Liver (tissue), 9 donors: Measurements from ENCODE around the gene WWOX. TPM values are rescaled to one million over a fixed set of nuclear protein-coding genes. Genes with fewer than 3 reads are reported as not detected.

ENCODE experiments used
- DNase-seq: peaks from one replicate; pipeline ENCODE4 v3.0.0-alpha.2; 2017; ENCODE audit warnings: low spot score
- H3K27ac ChIP-seq, 2 donors: one replicate each; pipeline ENCODE4 v1.7.0; 2013; ENCODE audit warnings: inconsistent platforms in 2 of 2, low read length in 2 of 2, control low read depth in 1 of 2, low read depth in 1 of 2, mild to moderate bottlenecking in 1 of 2
- H3K27me3 ChIP-seq, 4 donors: one replicate each; pipeline versions ENCODE4 v1.6.1 to v1.7.0; 2013; ENCODE audit warnings: low read length in 3 of 4, inconsistent platforms in 1 of 4, mild to moderate bottlenecking in 1 of 4, moderate library complexity in 1 of 4; ENCODE audit not compliant: control insufficient read depth in 4 of 4, insufficient read depth in 4 of 4
- H3K36me3 ChIP-seq, 4 donors: one replicate each; pipeline versions ENCODE4 v1.6.1 to v1.7.0; 2013; ENCODE audit warnings: low read length in 3 of 4, mild to moderate bottlenecking in 3 of 4, low read depth in 1 of 4, moderate library complexity in 1 of 4; ENCODE audit not compliant: control insufficient read depth in 4 of 4, insufficient read depth in 3 of 4
- H3K4me1 ChIP-seq, 4 donors: one replicate each; pipeline versions ENCODE4 v1.6.1 to v1.7.0; 2013; ENCODE audit warnings: low read length in 3 of 4, mild to moderate bottlenecking in 3 of 4, moderate library complexity in 1 of 4; ENCODE audit not compliant: control insufficient read depth in 4 of 4, insufficient read depth in 4 of 4
- H3K4me3 ChIP-seq, 3 donors: one replicate each; pipeline versions ENCODE4 v1.6.1 to v1.7.0; 2013; ENCODE audit warnings: low read length in 3 of 3, control low read depth in 1 of 3, low read depth in 1 of 3, mild to moderate bottlenecking in 1 of 3
- H3K9ac ChIP-seq, 2 donors: one replicate each; pipeline ENCODE4 v1.7.0; 2013; ENCODE audit warnings: low read length in 2 of 2, mild to moderate bottlenecking in 2 of 2, moderate library complexity in 2 of 2, control low read depth in 1 of 2, low read depth in 1 of 2
- H3K9me3 ChIP-seq, 4 donors: one replicate each; pipeline versions ENCODE4 v1.6.1 to v1.7.0; 2013; ENCODE audit warnings: low read length in 3 of 4; ENCODE audit not compliant: control insufficient read depth in 4 of 4
- CTCF ChIP-seq: fragments of 150-350 bp; IDR thresholded peaks from 2 replicates; pipeline ENCODE4 v1.5.1; 2017; ENCODE audit warnings: improper control_type of control experiment, low read depth, low read length; ENCODE audit not compliant: missing input control
- EGR1 ChIP-seq, 2 donors: IDR thresholded peaks; 2 replicates each; pipeline ENCODE4 v1.6.1; 2016 to 2018; ENCODE audit warnings: antibody characterized with exemption in 2 of 2, low read depth in 2 of 2
- FOXA1 ChIP-seq: IDR thresholded peaks from 2 replicates; pipeline ENCODE4 v1.6.1; 2016; ENCODE audit warnings: antibody characterized with exemption
- FOXA2 ChIP-seq: IDR thresholded peaks from 2 replicates; pipeline ENCODE4 v1.6.1; 2016; ENCODE audit warnings: antibody characterized with exemption
- HNF4G ChIP-seq: IDR thresholded peaks from 2 replicates; pipeline ENCODE4 v1.6.1; 2016; ENCODE audit warnings: antibody characterized with exemption
- JUND ChIP-seq, 2 donors: IDR thresholded peaks; 2 replicates each; pipeline ENCODE4 v1.6.1; 2016; ENCODE audit warnings: antibody characterized with exemption in 2 of 2
- MAX ChIP-seq: IDR thresholded peaks from 2 replicates; pipeline ENCODE4 v1.6.1; 2016; ENCODE audit warnings: antibody characterized with exemption
- NR2F2 ChIP-seq: IDR thresholded peaks from 2 replicates; pipeline ENCODE4 v1.6.1; 2016; ENCODE audit warnings: antibody characterized with exemption
- RXRA ChIP-seq, 2 donors: IDR thresholded peaks; 2 replicates each; pipeline ENCODE4 v1.6.1; 2017 to 2018; ENCODE audit warnings: antibody characterized with exemption in 2 of 2, mild to moderate bottlenecking in 1 of 2
- SP1 ChIP-seq: IDR thresholded peaks from 2 replicates; pipeline ENCODE4 v1.6.1; 2018; ENCODE audit warnings: antibody characterized with exemption, mild to moderate bottlenecking
- TAF1 ChIP-seq: conservative IDR thresholded peaks from 2 replicates; pipeline ENCODE4 v1.6.1; 2016; ENCODE audit warnings: antibody characterized with exemption, mild to moderate bottlenecking
- YY1 ChIP-seq: IDR thresholded peaks from 2 replicates; pipeline ENCODE4 v1.6.1; 2016; ENCODE audit warnings: antibody characterized with exemption, mild to moderate bottlenecking
- WGBS: extraction: QIAGEN DNeasy Blood & Tissue Kit; methylation state at CpG from one replicate; pipeline ENCODE4 v1.1.7; 2013; 5-methylcytosine and 5-hydroxymethylcytosine counted together
- polyA plus RNA-seq, 2 donors: library from polyadenylated mRNA; stranded (reverse) in 1 of 2; unstranded in 1 of 2; fragments of 200-250 nt in 1 of 2; fragments of >200 nt in 1 of 2; fragmentation: Nextera tagmentation in 1 of 2; extraction: Ambion mirVana in 1 of 2; gene quantifications; one replicate each; pipeline versions ENCODE4 v1.2.1 to v1.2.3, GENCODE V29; 2013 to 2015
- total RNA-seq, 2 donors: library from RNA; depleted of rRNA; stranded (reverse); fragments of >200 nt; gene quantifications; one replicate each; pipeline ENCODE4 v1.2.3, GENCODE V29; 2014
- TF ChIP-seq, protein P1 (sequence below): IDR thresholded peaks from 2 replicates; pipeline ENCODE4 v1.6.1; 2016; ENCODE audit warnings: antibody characterized with exemption
- TF ChIP-seq, protein P2 (sequence below): IDR thresholded peaks from 2 replicates; pipeline ENCODE4 v1.6.1; 2016; ENCODE audit warnings: antibody characterized with exemption
- donor health status: healthy.
- donor health status: healthy.
- donor health status: healthy.
- donor health status: healthy.
- donor health status: healthy.

WWOX gene
- total and polyA plus RNA-seq, 4 donors, result 9.8 to 46.0 (median 15.3) TPM

- H3K4me1 ChIP-seq, result no peaks in the 10 kb centered on the region
- 78% methylated on average over 10 of the region's 10 CpGs for whole genome bisulfite sequencing
- H3K9ac ChIP-seq, result no peak overlapping the region
- TF ChIP-seq JUND (IDR thresholded peaks at IDR 0.05), result no peak
- TF ChIP-seq MAX, result no peak
- TF ChIP-seq CTCF, result no peak
- TF ChIP-seq FOXA2, result no peak
- no peak for TF ChIP-seq NR2F2
- TF ChIP-seq RXRA (IDR thresholded peaks at IDR 0.05), result no peak
- TF ChIP-seq, protein P1, sequence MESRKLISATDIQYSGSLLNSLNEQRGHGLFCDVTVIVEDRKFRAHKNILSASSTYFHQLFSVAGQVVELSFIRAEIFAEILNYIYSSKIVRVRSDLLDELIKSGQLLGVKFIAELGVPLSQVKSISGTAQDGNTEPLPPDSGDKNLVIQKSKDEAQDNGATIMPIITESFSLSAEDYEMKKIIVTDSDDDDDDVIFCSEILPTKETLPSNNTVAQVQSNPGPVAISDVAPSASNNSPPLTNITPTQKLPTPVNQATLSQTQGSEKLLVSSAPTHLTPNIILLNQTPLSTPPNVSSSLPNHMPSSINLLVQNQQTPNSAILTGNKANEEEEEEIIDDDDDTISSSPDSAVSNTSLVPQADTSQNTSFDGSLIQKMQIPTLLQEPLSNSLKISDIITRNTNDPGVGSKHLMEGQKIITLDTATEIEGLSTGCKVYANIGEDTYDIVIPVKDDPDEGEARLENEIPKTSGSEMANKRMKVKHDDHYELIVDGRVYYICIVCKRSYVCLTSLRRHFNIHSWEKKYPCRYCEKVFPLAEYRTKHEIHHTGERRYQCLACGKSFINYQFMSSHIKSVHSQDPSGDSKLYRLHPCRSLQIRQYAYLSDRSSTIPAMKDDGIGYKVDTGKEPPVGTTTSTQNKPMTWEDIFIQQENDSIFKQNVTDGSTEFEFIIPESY, result no peak
- TF ChIP-seq HNF4G, result no peak
- TF ChIP-seq FOXA1, result no peak
- H3K27ac ChIP-seq, result no peak overlapping the region
- no peak for DNase-seq
- H3K36me3 ChIP-seq, result no peaks in the 10 kb centered on the region
- no peaks in the 10 kb centered on the region for H3K9me3 ChIP-seq
- H3K4me3 ChIP-seq, result no peak overlapping the region
- no peaks in the 10 kb centered on the region for H3K27me3 ChIP-seq
Observed at GRCh38 chr16:79001156-79001967, 901.9 kb downstream of the WWOX start.

- TF ChIP-seq SP1 (no peak), EGR1 (IDR thresholded peaks at IDR 0.05; ENCODE audit: low read depth in 2 of 2) (no peak), YY1 (no peak), FOXA1 (no peak), TAF1 (no peak), HNF4G (no peak), FOXA2 (no peak)
- TF ChIP-seq, protein P1, result no peak
- TF ChIP-seq, protein P2, sequence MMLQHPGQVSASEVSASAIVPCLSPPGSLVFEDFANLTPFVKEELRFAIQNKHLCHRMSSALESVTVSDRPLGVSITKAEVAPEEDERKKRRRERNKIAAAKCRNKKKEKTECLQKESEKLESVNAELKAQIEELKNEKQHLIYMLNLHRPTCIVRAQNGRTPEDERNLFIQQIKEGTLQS, result no peak
- no peaks in the 10 kb centered on the region for H3K9me3 ChIP-seq
- H3K27me3 ChIP-seq, result no peaks in the 10 kb centered on the region
- DNase-seq, result no peak
- no peaks in the 10 kb centered on the region for H3K4me1 ChIP-seq
- 90% methylated on average over 7 of the region's 7 CpGs for WGBS
- H3K4me3 ChIP-seq, result no peak overlapping the region
- H3K9ac ChIP-seq, result no peak overlapping the region
- no peak overlapping the region for H3K27ac ChIP-seq
- no peaks in the 10 kb centered on the region for H3K36me3 ChIP-seq
Observed at GRCh38 chr16:79003026-79003609, 903.7 kb downstream of the WWOX start.
